PC-9 (cell line): ENCODE data around the gene TCN1.

Experiments
- CTCF ChIP-seq: fragments of 200-600 bp; sonication (generic); conservative IDR thresholded peaks from 2 replicates; pipeline ENCODE4 v1.6.1; 2017; ENCODE audit warnings: mixed run types, antibody characterized with exemption, mild to moderate bottlenecking, moderate library complexity
- EZH2 ChIP-seq: fragments of 200-600 bp; sonication (generic); IDR thresholded peaks from 2 replicates; pipeline ENCODE4 v1.8.0; 2017; ENCODE audit warnings: antibody characterized with exemption, low read depth

- TF ChIP-seq CTCF, result no peak
- TF ChIP-seq EZH2, result no peak
These were observed 24.0 kb downstream of the TCN1 start for GRCh38 chr11:59842316-59842715.
